Activated naive CD4-positive, alpha-beta T cell (primary cell): ENCODE measurements around the gene MOV10.

Experiments used
- DNase-seq, 4 experiments: peaks; one replicate each; lab custom pipeline; 2025; lab: John Stamatoyannopoulos, UW

Gene MOV10

DNA sequence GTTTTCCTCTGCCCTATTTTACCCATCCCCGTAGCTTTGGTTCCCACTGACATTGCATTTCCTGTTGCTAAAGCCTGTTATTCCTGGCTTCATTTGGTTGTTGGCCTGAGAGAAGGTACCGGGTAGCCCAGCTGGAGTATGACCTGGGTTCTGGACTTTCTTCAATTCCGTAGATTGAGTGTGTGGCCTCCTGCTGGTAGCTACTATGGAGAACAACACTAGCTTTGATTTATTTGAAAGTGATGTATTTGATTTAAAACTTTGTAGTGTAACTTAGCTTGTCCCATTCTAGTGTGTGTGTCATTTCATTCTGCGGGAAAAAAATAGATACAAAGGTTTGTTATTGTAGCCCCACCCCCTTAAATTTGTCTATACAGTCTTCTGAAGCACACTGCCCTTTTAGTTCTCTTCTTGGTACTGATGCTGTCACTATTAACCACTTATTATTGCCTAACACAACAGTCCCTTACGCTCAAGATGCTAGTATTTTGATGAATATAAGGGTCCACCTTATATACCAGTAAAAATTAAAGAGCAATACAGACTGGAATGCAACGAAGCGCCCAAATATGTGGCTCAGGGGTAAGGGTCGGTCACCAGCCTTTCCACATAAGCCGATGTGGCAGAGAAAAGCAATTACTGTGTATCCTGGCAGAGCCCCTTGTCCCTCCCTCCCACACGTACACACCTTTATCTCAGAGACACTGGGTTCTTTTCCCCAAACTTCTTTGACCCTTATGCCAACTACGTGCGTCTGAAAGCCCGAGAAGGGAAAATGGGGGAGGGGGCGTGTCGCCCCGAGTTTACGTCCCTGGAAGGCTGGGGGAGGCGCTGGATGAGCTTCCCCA lies 643 bp upstream of the MOV10 start:
- no peak for DNase-seq

DNA sequence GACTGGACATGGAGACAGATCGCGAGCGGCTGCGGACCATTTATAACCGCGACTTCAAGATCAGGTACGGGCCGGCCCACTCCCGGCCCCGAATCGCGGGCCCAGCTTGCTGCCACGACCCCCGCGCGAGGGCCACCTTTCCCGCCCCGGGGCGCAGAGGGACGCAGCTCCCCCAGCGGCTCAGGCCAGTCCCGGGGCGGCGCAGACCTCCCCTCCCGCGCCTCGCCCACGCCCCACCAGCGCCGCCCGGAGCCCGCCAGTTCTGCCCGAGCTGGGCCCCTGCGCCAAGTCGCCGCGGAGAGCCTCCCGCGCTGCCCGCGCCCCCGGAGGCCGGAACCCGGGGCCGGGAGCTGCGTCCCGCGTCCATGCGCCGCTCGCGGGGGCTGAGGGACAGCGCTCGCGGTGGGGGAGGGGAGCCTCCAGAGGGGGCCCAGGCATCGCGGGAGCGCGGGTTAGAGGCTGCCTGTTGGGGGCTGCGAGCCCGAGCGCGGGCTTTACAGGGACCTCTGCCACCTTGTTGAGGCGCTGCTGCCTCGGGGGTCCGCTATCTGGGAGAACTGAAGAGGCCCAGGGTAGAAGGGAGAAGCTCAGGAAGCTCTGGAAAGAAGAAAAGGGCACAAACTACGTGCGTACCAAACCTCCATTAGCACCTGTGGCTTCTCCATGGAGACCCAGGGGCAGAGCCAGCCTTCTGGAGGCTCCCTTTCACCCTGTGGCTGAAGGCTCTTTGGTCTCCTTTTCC lies 698 bp downstream of the MOV10 start:
- peak in 1 of 4 experiments; percentile 49 for DNase-seq

DNA sequence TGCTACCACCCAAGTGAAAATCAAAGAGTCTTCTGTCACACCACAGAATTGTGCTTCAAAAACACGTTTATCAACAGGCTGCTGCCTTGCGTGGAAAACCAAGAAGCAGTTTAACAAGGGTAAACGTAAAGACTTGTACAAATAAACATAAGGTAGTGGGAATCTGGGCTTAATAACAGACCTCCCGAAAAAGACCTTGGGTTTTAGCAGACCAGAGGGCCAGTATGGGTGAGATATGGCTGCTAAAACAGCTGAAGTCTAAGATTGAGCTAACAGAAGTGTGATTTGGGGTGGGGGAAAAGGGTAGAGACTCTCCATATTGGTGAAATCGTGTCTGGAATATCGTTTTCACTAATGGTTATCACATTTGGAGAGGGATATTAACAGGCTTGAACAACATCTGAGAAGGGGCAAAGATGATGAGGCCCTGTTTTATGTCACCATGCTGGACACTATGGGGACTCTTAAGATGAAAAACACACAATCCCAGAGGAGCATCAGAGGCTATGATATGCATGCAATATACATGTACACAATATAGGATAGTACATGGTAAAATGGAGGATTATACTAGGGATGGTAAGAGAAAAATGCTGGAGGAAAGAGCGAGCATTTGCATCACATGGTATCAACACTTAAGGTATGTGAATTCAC lies 1.4 kb downstream of the MOV10 start:
- no peak for DNase-seq

DNA sequence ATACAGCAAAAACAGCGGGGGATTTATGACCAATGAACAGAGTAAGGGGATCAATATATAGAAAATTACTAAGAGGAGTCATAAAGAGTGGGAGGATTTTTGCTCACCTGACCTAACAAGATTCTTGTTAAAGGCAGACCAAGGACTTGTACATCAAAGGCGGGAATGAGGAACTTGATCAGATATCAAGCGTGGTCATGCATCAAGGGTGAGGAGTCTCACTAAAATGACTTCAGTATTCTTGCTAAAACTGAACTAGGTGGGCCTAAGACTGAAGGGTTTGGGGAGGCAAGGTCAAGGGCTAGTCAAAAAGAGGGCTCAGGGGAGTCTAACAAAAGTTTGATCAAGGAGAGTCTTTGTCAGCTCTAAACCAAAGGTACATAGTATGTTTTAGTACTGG lies 2.1 kb downstream of the MOV10 start:
- no peak for DNase-seq

DNA sequence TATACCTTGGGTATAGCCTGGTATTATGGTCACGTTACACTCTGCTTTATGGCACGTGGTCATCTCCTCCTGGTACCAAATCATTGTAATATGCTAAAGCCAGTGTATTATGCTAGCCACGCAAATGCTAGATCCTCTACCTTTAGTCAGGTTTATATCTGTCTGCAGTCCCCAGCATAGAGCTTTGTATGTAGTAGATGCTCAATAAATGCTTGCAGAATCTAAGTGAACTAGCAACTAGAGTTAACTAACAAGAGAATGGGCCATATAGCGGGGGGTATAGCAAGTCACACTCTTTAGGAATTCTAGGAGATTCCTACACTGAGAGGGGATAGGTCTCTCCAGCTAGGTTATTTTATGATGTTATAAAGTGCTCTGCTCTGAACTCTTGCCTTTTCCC lies 3.0 kb downstream of the MOV10 start:
- no peak for DNase-seq

DNA sequence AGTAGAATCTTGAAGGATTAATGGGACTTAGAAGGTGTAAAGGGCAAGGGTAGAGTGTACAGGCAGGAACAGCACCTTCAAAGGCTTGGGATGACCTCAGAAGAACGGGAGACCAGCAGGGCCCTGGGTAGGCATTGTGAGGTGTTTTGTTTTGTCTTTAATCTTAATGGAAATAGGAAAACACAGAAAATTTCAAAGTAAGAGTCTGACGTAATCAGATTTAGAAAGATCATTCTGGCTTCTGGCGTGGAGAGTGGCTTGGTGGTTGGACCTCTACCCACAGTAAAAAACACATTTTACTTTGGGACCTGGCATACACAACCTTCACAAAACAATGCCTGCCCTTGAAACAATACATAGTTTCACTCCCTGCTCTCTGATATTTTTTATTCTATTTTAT lies 4.1 kb downstream of the MOV10 start:
- DNase-seq: no peak

DNA sequence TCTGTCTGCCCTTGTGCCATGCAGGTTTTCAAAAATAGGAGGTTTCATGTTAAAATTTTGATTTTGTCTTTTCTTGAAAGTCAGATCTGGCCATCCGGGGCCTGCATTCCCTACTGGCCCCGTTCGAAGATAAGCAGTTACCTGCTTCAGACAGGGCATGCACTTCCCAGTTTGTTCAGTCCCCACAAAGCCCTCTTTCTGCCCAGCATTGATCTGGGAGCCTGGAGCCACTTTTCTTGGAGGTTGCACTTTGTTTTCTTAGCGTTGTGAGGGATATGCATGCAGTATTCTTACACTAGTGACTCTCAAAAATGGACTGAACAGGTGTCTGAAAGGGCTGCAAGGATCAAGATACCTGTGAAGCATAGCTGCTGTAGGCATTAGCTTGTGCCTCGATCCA lies 11.5 kb downstream of the MOV10 start:
- no peak for DNase-seq

DNA sequence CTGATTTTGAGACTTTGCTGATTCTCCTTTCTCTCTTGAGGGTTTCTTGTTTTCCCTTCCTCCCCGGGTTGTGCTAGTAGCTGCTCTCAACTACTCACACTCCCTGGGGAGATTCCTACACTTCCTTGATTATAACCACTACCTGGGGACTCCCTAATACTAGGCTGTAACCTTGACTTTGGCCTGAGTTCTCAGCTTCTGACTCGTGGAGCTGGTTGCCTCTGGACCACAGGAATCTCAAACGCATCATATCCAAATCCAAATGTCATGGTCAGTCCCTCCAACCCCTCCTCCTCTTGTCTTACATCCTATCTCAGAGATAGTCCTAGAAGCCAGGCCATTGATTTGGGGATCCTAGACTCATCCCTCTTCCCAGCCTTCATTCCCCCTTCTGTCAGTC lies 12.0 kb downstream of the MOV10 start:
- no peak for DNase-seq

DNA sequence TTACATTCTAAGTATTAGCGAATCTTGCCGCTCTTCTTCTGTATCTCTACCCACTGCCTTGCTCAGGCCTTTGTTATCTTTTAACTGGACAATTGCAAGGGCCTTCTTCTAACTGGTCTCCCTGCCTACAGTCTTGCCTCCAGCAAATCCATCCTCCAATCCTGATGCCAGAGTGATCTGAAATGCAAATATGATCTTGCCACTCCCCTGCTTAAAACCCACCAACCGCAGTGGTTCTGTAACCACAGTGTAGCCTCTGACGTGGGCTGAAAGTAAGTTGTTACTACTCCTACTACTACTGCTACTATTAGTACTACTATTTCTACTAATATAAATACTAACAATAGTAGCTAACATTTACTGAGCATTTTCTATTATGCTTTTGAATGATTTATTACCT lies 12.4 kb downstream of the MOV10 start:
- no peak for DNase-seq

DNA sequence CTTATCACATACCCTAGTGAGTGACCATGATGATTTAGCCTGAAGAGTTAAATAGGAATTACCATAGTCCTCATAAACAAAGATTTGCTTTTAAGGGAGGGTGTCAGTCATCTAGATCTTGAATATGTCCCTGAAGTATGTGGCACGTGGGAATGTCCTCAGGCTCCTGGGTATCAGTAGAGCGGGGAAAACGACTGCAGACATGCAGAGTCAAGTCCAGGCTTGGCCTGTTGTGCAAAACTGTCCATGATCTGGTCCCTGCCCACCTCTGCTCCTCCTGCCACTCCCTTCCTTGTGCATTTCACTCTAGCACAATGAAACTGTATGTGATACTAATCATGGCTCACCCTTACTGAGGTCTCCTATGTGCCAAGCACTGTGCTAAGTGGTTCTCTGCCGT lies 12.9 kb downstream of the MOV10 start:
- no peak for DNase-seq

DNA sequence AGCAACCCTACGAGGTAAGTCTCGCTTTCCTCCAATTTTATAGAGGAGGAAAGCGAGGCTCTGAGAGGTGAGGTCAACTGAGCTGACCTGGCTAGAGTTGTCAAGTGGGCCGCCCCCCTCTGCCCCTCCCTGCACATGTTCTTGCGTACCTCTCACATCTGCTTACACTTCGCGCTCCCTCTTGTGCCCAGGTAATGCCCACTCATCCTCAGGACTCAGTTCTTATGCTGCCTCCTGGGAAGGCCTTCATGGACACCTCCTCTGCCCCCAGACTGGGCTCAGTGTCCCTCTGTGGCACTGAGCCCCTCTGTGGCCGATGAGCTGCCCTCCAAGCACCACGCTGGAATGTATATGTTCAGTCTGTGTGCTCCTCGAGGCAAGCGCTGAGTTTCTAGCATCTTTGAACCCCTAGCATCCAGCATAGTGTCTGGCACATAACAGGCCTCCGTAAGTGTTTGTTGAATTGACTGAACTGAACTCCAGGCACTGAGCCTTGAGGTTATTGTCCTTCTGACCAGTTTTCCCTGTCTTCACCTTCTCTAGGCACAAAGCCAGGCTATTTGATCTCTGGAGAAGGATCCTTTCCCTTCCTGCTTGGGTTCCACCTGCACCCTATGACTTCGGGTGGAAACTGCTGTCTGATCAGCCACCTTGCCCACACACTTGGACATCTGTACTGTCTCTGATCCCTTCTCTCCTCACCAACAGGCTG lies 13.5 kb downstream of the MOV10 start:
- DNase-seq: no peak

DNA sequence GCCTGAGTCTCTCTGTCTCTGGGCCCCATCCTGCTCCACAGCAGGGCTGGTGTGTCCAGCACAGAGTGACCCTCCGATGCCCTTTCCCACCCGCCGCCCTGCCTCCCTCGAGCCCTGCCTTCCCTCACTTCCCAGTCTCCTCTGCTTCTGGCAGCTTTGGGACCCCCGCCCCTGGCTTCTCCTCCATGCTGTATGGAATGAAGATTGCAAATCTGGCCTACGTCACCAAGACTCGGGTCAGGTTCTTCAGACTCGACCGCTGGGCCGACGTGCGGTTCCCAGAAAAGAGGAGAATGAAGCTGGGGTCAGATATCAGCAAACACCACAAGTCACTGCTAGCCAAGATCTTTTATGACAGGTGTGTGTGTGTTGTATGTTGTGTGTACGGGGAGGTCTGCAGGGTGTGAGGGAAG lies 14.3 kb downstream of the MOV10 start:
- no peak for DNase-seq

DNA sequence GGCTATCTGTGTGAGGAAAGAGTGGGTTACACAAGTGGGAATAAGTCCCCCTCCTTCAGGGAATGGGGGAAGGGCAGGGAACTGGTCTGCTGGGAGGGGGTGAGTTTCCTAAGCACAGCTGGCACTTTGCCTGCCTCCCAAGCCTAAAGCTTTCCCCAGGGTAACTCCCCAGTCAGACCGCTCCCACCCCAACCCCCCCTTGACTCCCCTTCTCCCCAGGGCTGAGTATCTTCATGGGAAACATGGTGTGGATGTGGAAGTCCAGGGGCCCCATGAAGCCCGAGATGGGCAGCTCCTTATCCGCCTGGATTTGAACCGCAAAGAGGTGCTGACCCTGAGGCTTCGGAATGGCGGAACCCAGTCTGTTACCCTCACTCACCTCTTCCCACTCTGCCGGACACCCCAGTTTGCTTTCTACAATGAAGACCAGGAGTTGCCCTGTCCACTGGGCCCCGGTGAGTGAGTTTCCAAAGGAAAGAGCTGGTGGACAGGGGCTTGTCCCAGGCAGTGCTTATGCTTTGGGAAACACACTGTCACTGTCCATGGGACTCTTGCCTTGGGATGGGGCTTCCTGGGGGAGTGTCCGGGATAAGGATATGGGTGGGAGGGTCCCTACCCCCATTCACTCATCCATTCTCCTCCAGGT lies 14.9 kb downstream of the MOV10 start:
- no peak for DNase-seq

DNA sequence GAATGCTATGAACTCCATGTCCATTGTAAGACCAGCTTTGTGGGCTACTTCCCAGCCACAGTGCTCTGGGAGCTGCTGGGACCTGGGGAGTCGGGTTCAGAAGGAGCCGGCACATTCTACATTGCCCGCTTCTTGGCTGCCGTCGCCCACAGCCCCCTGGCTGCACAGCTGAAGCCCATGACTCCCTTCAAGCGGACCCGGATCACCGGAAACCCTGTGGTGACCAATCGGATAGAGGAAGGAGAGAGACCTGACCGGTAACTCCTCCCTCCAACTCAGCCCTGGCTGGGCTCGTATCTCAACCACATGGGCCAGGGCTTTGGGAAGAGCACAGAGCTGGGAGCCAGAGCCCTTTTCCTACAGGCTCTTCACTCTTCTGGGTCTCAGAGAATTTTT lies 15.4 kb downstream of the MOV10 start:
- DNase-seq: no peak

DNA sequence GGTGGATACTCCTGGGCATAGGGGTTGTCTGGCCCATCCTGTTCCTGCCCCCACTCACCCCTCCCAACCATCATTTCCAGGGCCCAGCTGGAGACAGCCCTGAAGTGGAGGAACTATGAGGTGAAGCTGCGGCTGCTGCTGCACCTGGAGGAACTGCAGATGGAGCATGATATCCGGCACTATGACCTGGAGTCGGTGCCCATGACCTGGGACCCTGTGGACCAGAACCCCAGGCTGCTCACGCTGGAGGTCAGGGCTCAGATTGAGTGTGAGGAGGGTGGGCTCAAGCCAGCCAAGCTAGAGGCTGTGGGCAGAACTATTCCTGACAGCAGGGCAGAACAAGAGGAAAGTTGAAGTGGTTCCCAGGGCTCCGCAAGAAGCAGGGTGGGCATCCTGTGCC lies 18.2 kb downstream of the MOV10 start:
- no peak for DNase-seq

DNA sequence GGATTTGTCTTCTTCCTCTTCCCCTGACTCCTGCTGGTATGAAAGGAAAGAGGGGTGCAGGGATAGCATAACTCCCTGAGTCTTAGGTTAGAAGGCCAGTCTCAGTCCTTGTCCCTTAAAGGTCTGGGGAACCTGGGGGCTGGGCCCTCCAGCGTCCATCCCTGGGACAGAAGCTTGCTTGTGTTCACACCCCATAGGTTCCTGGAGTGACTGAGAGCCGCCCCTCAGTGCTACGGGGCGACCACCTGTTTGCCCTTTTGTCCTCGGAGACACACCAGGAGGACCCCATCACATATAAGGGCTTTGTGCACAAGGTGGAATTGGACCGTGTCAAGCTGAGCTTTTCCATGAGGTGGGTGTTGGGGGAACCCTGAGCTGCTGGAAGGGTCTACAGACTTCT lies 19.4 kb downstream of the MOV10 start:
- DNase-seq: no peak

DNA sequence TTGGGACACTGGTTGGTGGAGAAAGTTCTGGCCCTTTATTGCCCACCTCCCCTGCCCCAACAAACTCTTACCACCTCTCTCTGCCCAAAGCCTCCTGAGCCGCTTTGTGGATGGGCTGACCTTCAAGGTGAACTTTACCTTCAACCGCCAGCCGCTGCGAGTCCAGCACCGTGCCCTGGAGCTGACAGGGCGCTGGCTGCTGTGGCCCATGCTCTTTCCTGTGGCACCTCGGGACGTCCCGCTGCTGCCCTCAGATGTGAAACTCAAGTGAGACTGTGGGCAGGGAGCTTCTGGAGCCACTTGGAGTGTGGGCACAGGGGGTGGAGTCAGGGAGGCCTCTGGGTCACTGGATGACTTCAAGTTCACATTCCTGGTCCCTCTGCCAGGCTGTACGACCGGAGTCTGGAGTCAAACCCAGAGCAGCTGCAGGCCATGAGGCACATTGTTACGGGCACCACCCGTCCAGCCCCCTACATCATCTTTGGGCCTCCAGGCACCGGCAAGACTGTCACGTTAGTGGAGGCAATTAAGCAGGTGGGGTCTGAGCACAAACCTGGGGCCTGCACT lies 20.0 kb downstream of the MOV10 start:
- no peak for DNase-seq

DNA sequence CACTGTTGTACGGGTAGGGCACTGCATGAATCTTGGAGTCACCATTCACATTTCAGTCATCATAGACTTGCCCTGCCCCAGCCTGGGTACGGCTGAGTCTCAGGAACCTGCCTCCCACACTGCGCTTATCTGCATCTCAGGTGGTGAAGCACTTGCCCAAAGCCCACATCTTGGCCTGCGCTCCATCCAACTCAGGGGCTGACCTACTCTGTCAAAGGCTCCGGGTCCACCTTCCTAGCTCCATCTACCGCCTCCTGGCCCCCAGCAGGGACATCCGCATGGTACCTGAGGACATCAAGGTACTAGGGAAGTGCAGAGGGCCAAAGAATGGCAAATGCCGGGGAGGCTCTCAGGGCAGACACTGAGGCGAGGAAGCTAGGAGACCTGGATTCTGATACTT lies 20.8 kb downstream of the MOV10 start:
- DNase-seq: no peak

DNA sequence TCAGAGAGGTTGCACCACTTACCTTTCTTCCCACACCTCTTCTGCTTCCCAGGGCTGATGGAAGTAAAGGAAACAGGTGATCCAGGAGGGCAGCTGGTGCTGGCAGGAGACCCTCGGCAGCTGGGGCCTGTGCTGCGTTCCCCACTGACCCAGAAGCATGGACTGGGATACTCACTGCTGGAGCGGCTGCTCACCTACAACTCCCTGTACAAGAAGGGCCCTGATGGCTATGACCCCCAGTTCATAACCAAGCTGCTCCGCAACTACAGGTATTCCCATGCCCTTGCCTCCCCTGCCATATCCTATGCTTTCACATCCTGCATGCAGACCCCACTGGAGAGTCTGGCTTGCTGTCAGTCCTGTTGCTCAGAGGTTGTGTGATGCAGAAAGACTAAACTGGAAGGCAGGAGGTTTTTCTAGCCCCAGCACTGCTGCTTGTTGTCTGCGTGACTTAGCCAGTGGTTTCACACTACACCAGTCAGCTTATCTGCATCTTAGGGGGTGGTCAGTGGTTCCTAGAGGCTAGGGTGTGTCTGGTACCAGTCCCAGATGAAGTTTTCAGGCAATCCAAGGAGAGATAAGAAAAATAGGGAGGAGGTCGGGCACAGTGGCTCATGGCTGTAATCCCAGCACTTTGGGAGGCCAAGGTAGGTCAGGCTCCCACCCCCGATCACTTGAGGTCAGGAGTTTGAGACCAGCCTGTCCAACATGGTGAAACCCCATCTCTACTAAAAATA lies 22.3 kb downstream of the MOV10 start:
- DNase-seq: no peak

DNA sequence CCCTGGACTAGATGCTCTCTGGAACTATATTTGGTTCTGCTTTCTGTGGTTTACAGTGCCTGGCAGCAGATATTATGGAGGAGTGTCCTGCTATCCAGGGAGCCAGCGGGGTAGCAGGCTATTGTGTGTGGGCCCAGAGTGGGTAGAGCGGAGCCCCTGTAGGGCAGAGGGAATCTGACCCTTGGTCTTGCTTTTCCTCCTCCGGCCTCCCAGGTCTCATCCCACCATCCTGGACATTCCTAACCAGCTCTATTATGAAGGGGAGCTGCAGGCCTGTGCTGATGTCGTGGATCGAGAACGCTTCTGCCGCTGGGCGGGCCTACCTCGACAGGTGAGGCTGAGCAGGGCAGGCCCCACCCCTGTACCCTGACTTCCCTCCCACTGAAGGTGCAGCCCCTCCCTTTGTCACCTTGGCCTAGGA lies 23.3 kb downstream of the MOV10 start:
- no peak for DNase-seq
